GM21390 (cell line): ENCODE data around the gene AIRE.
"Not testable (repeated sequence)": the region's sequence is repeated elsewhere in the genome, so short reads cannot be mapped to it uniquely, and the experiment has no call there.

Experiments
- ATAC-seq: cut with Tn5 transposase; IDR thresholded peaks from one replicate; pipeline ENCODE4 v1.9.1; 2021; ENCODE audit not compliant: unreplicated experiment

The AIRE gene

DNA sequence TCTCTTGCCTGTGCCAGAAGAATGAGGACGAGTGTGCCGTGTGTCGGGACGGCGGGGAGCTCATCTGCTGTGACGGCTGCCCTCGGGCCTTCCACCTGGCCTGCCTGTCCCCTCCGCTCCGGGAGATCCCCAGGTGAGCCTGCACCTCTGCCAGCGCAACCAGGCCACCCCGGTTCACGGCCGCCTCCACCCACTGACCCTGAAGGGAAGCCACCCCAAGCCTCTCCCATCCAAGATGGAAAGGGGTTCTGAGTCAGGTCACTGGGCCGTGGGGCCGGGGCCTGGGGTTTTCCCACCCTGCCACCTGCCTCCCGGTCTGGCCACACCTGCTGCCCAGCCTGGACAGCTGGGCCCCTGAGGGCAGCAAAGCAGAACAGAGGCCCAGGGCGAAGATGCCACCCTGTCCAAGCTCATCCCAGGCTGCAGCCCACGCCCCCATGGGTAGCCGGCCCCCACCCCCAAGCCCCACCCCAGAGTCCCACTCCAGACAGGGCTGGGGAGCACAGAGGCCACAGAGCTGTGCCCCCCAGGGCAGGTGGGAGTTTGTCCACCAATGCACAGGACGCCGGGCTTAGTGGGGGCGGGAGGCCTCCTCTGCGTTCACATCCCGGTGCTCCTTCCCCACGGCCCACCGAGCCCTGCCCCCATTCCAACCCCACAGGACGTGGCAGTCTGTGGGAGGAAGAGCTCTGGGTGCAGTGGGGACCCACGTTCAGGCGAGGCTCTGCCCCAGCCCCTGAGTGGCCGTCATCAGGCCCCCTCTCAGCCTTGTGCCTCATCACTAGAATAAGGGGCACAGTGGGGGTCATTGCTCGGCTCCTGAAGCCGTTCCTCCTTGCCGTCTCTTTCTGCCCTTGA lies 5.6 kb downstream of the AIRE start:
- ATAC-seq = no peak

GRCh38 chr21:44291936-44292811 lies 6.5 kb downstream of the AIRE start:
- ATAC-seq = no peak

DNA sequence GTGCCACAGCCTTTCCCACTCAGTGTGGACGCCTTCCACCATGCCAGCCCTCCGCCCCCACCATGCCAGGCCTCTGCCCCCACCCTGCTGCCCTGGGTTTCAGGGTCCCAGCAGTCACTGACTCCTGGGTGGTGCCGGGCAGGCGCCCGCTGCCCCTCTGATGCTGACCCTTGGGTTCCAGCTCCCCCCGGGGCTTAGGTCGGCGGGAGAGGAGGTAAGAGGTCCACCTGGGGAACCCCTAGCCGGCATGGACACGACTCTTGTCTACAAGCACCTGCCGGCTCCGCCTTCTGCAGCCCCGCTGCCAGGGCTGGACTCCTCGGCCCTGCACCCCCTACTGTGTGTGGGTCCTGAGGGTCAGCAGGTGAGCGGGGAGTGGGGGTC lies 7.1 kb downstream of the AIRE start:
- no peak for ATAC-seq

DNA sequence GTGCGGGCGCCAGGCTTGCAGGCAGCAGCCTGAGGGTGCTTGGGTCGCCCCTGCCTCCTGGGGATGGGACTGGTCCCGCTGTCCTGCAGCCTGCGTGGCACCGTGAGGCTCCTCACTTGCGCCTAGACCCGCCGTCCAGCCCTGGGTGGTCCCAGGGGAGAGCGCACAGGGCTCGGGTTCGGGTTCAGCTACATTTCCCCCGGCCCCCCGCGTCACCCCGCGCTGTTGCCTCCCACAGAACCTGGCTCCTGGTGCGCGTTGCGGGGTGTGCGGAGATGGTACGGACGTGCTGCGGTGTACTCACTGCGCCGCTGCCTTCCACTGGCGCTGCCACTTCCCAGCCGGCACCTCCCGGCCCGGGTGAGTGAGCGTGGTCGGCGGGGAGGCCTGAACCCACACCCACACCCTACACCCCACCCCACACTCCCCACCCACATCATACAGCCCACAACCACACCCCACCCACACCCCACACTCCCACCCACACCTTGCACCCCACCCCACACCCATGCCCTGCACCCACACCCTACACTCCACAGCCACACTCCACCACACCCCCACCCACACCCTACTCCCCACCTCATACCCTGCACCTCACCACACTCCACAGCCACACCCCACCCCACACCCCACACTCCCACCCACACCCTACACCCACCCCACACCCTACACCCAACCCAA lies 8.0 kb downstream of the AIRE start:
- no peak for ATAC-seq

DNA sequence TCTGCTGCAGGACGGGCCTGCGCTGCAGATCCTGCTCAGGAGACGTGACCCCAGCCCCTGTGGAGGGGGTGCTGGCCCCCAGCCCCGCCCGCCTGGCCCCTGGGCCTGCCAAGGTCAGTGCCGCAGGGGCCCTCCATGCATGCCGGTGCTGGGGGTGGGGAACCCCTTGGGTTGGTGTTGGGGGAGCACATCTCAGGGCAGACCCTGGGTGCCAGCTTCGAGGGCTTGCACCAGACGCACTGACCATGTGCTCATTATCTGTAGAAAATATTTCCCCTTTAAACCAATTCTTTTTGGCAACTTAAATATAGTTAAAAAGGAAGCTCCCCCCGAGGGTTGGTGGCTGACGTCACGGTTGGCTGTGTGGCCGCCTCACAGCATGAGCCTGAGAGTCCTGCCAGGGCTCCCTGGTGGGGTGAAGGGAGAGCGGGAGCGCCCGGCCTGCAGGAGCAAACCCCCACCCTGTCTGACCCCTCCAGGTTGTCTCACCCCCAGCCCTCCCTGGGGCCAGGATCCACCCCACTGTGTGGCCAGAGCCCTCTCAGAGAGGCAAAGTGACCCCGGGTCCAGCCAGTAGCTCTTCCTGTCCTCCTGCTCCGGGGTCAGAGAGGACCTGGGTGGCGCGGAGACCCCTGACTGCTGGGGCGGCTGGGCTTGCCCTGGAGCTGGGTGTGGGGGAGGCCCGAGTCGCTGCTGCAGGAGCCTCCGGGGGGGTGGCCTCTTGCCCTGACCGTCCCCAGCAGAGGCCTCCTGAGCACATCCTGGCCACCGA lies 8.9 kb downstream of the AIRE start:
- no peak for ATAC-seq

- no peak for ATAC-seq
Measured at GRCh38 chr21:44295163-44295573, 9.5 kb downstream of the AIRE start.

GRCh38 chr21:44295646-44296045 lies 10.0 kb downstream of the AIRE start:
- ATAC-seq = no peak

- ATAC-seq = no peak
Measured at GRCh38 chr21:44296103-44296519, 10.4 kb downstream of the AIRE start.

- ATAC-seq = no peak
Measured at GRCh38 chr21:44296916-44297315, 11.2 kb downstream of the AIRE start.

- no peak for ATAC-seq
Measured at GRCh38 chr21:44297525-44298290, 12.0 kb downstream of the AIRE start.

GRCh38 chr21:44298301-44298700 lies 12.6 kb downstream of the AIRE start:
- no peak for ATAC-seq

DNA sequence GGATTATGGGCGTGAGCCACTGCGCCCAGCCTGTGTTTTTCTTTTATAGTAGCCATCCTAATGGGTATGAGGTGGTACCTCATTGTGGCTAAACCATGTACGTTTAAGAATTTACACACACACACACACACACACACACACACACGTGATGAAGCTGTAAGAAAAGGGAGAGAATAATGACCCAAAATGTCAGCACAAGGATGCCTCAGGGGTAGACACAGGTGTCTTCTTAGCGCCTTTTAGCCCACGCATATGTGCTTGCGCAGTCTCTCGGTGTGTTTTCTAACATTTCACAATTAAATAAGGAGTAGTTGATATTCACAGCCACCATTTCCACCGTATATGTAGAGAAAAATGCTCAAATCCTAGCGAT lies 13.4 kb downstream of the AIRE start:
- no peak for ATAC-seq

DNA sequence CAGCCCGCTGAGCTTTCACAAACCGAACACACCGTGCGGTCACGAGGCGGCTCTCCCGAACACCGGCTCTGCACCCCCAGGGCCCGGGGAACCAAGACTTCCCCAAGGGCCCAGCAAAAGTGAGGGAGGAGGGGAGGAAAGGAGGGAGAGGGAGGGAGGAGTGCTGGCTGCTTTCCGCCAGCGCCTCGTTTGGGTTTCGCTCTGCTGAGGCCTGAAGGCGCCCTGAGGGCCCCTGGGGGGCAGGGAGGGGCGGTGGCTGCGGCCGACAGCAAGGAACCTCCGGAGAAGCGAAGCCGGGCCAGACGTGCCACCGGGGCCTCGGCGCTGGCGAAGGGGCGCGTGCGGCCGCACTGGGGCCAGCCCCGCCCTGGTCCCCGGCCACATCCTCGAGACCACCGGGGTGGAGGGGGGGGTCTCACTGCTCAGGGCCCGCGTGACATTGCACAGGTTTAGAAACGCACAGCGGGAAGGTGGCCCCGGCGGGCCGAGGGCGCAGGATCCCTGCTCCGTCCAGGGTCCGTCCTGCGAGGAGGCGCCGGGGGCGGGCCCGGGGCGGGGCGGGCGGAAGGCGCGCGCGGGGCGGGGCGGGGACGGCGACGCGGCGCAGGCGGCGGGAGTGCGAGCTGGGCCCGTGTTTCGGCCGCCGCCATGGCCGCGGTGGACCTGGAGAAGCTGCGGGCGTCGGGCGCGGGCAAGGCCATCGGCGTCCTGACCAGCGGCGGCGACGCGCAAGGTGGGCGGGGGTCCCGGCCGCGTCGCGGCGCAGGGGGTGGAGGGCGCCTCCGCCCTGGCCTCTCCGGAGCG lies 14.0 kb downstream of the AIRE start, which contains the start of gene PFKL:
Gene PFKL (plus strand): TSS at position 596 of the 804 bp plus-strand sequence. CDS start 53 bp downstream, at position 649.
- peak; percentile 49 for ATAC-seq

GRCh38 chr21:44300262-44300959 lies 14.7 kb downstream of the AIRE start:
- peak; percentile 29 for ATAC-seq

DNA sequence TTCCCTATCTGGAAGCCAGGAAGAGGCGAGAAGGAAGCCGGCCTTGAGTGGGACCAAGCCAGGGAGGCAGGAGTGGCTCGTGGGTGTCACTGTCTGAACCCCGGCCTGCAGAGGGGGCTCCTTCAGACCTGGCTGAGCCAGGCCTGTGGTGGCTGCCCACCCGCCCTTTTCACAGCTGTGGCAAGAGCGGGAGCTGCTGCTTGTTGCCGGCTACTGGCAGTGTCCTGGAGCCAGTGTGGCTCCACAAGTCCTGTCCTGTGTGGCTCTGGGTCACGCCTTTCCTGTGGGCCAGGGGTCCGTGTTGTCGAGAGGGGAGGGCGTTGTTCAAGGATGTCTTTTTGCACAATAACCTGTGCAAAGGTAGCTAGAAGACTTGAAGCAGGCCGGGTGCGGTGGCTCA lies 15.5 kb downstream of the AIRE start:
- no peak for ATAC-seq

DNA sequence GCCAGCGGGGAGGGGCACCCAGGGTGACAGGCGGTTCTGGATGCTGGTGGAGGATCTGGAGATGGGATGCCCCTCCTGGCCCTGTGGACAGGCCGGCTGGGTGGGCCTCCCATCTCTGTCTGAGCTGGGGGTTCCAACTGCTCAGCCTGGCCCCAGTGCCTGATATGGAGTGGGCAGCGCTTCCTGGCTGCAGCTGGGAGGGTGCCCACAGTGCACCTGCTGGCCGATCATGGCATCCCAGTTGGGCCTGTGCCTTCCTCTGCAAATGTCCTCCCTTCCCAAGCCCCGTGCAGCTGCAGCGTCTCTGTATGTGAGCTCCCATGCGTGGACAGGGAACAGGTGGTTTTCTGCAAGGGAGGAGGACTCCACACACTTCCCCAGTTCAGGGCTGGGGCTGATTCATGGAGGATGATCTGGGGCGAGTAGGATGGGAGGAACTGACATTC lies 16.3 kb downstream of the AIRE start:
- no peak for ATAC-seq

- not testable (repeated sequence) for ATAC-seq
Measured at GRCh38 chr21:44302573-44303401, 17.1 kb downstream of the AIRE start.
